Right renal cortex interstitium (tissue), 3 donors: ENCODE measurements around the gene CD4. TPM values are rescaled to one million over a fixed set of nuclear protein-coding genes. Genes with fewer than 3 reads are reported as not detected.

Experiments
- DNase-seq, 3 donors: peaks; one replicate each; pipeline ENCODE4 v3.0.0-alpha.2; 2013; ENCODE audit warnings: low read depth in 3 of 3, low spot score in 2 of 3
- polyA plus RNA-seq, 3 donors: library from polyadenylated mRNA; unstranded; fragments of 120-200 nt; gene quantifications; one replicate each; pipeline ENCODE4 v1.2.1, GENCODE V29; 2013; ENCODE audit not compliant: insufficient read length in 3 of 3

Gene CD4
- polyA plus RNA-seq, 3 donors, result 28.0 to 32.4 (median 31.7) TPM

DNA sequence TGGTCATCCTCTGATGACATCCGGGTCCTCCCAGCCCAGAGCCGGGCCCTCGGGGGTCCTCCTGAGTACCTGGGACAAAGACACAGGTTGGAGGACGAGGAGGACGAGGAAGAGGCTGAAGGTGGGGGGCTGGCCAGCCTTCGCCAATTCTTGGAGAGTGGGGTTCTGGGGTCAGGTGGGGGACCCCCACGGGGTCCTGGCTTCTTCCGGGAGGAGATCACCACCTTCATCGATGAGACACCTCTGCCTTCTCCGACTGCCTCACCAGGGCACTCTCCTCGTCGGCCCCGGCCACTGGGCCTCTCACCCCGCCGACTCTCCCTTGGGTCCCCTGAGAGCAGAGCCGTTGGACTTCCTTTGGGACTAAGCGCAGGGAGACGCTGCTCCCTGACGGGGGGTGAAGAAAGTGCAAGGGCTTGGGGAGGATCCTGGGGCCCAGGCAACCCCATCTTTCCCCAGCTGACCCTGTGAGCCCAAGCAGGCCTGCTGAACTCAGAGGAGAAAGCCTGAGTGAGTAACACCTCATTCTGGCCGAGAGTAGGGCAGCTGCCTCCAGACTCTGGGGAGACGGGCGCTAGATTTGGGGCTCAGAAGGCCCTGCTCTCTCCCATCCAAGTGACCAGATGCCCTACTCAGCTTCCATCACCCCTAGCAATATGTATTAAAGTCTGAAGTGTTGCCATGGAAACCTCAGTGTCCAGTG, 37.6 kb downstream of the CD4 start:
- no peak for DNase-seq

DNA sequence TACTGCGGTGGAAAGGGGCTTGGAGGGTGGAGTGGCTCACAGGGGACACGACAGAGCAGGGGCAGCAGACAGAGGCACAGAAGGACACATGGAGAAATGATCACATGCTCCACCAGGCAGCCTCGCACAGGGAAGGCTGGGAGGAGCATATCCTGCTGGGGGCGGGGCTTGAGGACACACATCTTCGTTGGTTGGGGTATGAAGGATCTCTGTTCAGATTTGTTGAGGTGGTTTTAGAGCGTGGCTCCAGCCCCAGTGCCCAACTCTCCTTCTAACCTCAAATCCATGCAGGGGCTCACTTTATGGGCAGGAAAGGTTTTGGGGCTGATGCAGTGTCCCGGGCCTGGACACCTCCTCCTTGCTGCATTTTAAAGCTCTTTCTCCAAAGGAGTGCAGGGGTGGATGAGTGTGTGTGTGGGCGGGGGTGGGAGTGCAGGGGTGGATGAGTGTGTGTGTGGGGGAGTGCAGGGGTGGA, 38.1 kb downstream of the CD4 start:
- peak in 1 of 3 donors; percentile 81 for DNase-seq

DNA sequence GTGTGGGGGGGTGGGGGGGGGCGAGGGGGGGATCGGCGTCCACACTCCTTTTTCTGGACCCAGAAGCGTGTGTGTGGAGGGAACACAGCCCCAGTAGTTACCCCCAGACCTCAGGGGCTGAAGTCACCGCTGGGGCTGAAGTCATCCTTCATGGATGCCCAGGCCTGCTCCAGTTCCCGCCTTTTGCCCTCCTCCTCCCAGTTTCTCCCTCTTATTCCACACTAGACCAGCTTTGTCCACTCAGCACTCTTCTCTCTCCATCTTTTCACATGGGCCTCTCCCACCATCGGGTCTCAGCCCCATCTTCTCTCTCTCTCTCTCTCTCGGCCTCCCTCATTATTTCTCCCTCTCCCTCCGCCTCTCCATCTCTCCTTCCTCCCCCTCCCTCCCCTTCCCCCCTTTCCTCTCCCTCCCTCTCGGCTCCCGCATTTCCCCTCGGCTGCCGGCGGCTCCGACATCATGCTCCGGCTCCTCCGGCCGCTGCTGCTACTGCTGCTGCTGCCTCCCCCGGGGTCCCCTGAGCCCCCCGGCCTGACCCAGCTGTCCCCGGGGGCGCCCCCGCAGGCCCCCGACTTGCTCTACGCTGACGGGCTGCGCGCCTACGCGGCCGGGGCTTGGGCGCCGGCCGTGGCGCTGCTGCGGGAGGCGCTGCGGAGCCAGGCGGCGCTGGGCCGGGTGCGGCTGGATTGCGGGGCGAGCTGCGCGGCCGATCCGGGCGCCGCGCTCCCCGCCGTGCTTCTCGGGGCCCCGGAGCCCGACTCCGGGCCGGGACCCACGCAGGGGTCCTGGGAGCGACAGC, 38.9 kb downstream of the CD4 start, which contains the start of gene P3H3:
P3H3 (plus strand) TSS at position 426 of the 799 bp plus-strand sequence; CDS start at position 460, 34 bp downstream.
- peak in 1 of 3 donors; percentile 45 for DNase-seq

DNA sequence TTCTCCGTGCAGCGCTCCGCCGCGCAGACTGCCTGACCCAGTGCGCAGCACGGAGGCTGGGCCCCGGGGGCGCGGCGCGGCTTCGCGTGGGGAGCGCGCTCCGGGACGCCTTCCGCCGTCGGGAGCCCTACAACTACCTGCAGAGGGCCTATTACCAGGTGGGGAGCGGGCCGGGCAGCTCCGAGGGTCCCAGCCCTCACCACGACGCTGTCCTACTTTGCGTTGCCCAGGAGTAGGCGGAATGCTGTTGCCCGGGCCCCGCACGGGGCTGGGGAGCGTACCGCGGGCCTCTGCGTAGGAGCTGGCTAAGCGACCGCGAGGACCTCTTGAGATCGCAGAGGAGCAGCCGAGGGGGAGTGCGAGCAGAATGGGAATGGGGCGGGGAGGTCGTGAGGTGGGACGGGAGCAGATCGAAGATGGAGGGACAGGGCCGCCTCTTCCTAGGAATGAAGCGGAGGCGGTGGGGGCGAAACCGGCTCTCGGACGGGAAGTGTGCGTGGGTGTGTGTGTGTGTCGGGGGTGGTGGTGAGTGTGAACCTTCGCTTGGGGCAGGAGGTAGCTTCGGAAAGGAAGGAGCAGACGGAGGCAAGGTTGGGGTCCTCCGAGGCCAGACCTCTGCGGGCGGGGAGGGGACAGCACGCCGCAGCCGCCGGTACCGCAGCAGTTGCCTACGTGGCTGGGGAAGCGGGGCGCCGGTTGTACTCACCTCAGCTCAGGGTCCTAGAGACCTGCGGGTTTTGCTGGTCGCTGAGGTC, 39.6 kb downstream of the CD4 start:
- peak in 1 of 3 donors; percentile 44 for DNase-seq

DNA sequence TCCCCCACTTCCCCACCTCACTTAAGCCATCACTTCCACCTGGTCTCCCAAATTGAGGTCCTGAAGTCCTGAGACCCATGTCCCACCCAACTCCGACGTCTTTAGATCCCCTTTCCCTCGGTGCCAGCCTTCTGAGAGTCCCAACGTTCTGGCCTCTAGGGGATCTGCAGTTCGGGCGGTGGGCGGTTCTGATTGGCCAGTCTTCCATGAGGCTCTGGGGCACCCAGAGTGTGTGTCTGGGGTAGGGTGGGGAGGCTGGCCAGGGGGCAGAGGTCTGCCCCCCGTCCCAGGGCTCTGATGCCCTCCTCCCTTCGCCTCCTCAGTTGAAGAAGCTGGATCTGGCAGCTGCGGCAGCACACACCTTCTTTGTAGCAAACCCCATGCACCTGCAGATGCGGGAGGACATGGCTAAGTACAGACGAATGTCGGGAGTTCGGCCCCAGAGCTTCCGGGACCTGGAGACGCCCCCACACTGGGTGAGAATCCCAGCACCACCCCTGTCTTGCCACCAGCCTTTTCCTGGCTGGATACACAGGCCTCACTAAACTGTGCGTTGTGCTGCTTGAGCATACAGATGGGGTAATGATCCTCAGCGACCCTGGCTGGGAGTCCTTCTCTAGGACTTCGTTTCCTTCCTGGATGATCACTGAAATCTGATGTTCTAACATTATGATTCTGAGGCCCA, 40.4 kb downstream of the CD4 start:
- DNase-seq, result no peak

DNA sequence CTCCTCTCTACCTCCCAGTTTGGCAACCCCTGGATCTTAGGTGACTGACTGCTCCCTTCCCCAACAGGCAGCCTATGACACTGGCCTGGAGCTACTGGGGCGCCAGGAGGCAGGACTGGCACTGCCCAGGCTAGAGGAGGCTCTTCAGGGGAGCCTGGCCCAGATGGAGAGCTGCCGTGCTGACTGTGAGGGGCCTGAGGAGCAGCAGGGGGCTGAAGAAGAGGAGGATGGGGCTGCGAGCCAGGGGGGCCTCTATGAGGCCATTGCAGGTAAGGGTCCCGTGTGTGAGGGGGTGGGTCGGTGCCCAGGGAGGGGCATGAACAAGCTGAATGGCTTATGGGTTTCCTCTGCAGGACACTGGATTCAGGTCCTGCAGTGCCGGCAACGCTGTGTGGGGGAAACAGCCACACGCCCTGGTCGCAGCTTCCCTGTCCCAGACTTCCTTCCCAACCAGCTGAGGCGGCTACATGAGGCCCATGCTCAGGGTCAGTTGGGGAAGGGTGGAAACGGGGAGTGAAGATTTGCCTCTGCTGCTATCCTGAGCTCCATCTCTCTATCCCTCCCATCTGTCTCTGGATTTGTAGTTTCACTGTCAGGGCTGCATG, 41.1 kb downstream of the CD4 start:
- DNase-seq, result no peak

DNA sequence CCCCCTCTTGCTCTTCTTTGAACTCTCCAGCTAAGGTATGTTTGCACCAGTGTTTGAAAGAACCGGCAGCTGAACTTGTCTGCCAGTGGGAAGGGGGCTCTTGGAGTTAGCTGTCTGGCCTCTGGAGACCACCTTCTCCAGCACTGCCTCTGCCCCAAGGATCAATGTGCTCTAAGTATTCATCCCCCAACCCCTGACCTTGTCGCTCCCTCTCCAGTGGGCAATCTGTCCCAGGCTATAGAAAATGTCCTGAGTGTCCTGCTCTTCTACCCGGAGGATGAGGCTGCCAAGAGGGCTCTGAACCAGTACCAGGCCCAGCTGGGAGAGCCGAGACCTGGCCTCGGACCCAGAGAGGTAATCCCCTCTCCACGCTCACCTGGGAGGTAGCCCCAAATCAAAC, 41.7 kb downstream of the CD4 start:
- DNase-seq, result no peak

DNA sequence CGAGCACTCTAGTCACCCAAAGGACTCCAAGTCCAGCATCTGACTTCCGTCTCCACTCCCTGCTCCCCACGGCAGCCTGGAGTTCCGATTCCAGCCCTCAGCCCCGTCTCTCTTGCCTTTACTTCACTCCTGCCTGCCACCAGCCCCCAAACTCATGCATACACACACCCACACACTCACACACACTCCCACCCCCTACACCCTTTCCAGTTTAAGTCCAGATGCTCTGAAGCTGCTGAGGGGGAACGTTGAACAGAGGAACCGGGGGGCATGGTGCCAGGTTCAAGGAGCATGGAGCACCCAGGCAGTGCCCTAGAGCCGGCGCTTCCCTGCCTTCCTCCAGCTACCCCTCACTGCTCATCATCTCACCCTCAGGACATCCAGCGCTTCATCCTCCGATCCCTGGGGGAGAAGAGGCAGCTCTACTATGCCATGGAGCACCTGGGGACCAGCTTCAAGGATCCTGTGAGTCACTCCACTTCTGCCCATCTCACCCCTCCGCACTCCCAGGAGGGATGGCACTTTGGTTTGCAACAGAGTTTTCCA, 42.2 kb downstream of the CD4 start:
- no peak for DNase-seq

DNA sequence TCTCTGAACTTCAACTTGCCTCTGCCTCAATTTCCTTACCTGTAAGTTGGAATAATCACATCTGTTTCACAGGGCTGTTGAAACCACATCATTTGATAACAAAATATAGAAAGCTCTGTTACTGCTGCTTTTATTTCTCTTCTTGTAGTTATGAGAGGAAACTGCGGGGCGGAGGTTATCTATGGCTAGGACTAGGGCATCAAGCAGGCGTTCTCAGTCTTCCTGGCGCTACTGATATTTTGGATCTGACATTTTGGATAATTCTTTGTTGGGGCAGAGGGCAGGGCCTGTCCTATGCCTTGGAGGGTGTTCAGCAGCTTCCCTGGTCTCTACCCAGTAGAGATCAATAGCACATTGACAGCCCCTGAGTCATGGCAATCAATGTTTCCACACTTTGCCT, 42.8 kb downstream of the CD4 start:
- DNase-seq, result no peak

DNA sequence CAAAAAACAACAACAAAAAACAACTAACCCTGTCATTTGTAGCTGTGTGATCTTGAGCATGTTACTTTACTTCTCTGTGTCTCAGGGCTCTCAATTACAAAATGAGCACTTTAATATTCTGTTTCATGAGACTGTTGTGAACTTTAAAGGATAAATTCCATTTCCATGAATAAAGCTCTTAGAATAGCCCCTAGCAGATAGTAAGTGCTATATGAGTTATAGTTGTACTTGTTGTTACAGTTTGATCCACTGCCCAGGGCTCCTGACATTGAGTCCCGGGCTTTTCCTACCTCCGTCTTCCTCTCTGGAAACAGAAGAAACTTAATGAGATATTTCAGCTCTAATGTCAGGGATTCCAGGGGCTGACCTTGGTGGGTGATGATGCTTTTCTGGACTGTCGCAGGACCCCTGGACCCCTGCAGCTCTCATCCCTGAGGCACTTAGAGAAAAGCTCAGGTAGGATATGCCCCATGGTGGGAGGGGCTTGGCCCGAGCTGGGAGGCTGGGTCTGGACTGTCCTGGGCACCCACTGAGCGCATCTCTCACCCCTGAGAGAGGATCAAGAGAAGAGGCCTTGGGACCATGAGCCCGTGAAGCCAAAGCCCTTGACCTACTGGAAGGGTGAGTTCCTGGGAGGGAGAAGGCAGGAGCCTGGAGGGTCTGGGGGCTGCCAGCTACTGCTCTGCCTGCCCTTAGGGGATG, 44.0 kb downstream of the CD4 start:
- DNase-seq, result no peak

DNA sequence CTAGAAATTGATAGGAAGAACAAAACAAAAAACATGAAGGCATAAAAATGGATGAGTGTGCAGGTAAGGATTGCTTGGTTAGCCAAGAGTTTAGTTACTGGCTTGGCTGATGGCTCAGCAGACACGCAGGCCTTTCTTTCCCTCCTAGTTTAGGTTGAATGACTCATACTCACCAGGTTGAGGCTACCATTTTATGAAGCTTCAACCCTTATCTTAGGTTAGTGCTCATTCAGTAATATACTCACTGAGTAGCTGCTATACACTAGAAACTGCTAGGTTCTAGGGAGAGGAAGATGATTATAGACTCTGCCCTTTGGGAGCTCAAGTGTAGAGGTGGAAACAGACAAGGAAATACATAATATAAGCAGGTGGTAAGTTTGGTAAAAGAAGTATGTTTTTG, 44.9 kb downstream of the CD4 start:
- no peak for DNase-seq

DNA sequence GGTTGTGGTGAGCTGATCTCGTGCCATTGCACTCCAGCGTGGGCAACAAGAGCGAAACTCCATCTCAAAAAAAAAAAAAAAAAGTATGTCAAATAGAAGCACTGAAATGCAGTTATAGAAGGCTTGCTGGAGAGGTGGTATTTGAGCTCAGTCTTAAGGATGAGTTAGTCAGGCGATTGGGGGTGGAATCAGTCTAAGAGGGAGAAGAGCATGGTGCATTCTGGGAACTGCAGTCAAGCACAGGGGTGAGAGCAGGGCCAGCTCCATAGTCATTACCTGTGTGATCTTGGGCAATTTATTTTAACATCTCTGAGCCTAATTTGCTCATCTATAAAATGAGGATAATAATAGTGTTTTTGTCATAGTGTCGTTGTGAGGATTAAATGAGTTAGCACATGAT, 45.5 kb downstream of the CD4 start:
- no peak for DNase-seq

DNA sequence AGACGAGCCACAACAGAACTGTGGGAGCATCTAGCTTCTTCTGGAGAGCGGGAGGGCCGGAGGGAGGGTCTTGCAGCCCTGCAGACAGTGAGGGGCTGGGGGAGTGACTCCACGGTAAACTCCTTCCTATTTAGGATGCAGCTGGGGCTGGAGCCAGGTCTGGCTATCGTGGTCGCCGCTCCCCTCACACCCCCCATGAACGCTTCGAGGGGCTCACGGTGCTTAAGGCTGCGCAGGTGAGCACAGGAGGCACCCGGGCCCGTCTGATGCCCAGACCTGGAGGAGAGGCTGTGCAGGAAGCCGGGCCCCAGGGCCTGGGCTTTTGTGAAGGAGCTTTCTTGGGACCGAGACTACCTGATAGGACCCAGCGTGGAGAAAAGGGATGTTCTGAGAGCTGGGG, 47.5 kb downstream of the CD4 start:
- no peak for DNase-seq

DNA sequence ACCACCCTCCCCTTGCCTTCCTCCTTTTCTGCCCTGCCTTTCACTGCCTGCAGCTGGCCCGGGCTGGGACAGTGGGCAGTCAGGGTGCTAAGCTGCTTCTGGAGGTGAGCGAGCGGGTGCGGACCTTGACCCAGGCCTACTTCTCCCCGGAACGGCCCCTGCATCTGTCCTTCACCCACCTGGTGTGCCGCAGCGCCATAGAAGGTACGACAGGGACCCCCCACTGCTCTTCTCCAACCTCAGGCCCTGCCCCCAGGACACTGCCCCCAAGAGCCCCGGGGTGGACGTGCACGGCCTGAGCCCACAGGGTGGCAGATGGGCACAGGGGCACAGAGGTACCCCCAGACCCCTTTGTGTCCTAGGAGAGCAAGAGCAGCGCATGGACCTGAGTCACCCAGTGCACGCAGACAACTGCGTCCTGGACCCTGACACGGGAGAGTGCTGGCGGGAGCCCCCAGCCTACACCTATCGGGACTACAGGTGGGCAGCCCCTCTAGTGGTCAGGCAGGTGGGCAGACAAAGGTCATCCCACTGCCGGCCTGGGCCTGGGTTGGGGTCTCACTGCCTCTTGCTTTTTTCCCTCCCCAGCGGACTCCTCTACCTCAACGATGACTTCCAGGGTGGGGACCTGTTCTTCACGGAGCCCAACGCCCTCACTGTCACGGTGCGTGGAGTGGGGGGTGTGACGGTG, 48.2 kb downstream of the CD4 start:
- no peak for DNase-seq

DNA sequence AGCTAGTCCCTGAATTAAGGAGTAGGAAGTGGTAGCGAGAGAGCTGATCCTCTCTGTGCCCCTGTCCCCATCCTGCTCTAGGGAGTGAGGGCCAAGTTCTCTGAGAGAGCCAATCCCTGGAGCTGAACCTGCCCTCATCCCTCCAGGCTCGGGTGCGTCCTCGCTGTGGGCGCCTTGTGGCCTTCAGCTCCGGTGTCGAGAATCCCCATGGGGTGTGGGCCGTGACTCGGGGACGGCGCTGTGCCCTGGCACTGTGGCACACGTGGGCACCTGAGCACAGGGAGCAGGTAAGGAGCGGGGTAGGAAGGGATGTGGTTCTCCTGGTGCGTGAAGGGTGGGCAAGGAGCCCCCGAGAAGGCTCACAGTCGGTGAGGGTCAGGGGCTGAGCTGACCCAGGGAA, 49.5 kb downstream of the CD4 start:
- no peak for DNase-seq

DNA sequence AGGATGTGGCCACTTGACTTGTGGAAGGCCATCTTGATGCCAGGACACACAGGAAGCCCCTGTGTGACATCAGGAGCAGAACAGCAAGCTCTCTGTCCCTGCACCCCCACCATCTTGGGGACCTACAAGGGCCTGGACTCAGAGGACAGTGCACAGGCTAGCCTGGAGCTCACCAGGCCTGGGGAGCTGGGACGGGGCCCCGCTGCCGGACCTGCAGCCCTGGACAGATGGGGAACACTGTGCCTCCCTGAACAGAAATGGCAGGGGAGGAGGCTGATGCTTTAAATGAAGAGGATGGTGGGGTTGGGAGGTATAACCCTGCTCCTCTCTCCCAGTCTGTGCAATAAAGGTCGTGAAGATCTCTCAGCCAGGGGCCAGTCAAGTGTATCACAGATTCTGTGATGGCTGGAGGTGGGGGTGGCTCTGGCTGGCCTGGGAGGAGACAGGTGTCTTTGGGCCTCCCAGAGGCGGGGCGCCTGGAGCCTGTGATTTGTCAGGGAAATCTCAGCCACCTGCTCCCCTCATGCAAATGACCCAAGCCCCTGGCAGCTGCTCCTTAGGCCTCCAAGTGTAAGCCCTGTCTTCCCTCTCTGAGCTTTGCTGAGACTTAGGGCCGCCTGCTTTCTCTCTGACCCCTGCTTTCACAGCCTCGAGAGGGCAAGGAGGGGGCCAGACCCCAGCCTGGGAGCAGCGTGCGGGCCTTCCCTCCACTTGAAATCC, 50.3 kb downstream of the CD4 start:
- no peak for DNase-seq

DNA sequence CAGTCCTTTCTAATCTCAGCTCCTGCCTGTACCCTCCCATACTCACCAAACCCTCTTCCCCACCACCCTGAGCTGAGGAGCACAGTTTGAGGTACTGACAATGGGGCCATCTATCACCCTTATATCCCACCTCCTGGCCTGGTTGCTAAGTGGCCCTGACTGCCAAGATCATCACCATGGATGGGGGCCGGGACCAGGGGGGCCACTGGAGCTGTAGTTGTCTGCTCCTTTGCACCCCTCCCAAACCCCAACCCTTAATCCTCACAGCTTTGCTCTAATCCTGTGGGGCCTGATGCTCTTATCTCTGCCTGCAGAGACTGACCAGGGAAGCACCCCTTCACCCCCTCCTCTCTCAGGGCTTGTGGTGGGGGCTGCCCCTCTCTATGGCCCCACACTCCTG, 51.0 kb downstream of the CD4 start:
- DNase-seq, result no peak
